CD4-positive, alpha-beta memory T cell (primary cell): ENCODE data around the gene BEX3. TPM values are rescaled to one million over a fixed set of nuclear protein-coding genes. Genes with fewer than 3 reads are reported as not detected.

Experiments
- CTCF ChIA-PET: fragments of 350-600 bp; sonication (Branson Sonifier 250); formaldehyde crosslinking; loops from one replicate; lab custom pipeline; 2021; ENCODE audit warnings: inconsistent platforms; ENCODE audit not compliant: partially characterized antibody; lab: Charles Lee
- POLR2A ChIA-PET: fragments of 350-600 bp; sonication (Branson Sonifier 250); formaldehyde crosslinking; loops from one replicate; lab custom pipeline; 2021; ENCODE audit not compliant: partially characterized antibody; lab: Charles Lee
- DNase-seq, 5 donors: peaks; one replicate each; pipeline versions ENCODE4 v3.0.0 to v3.0.0-alpha.2; 2020 to 2022; ENCODE audit warnings: mixed read lengths in 1 of 5
- H3K27ac ChIP-seq: one replicate; pipeline ENCODE4 v1.7.0; 2013; ENCODE audit warnings: low read depth, low read length
- H3K27me3 ChIP-seq: 2 replicates; pipeline ENCODE4 v1.7.0; 2013; ENCODE audit warnings: mild to moderate bottlenecking, low read length, moderate library complexity; ENCODE audit not compliant: insufficient read depth
- H3K36me3 ChIP-seq: 2 replicates; pipeline ENCODE4 v1.7.0; 2013; ENCODE audit warnings: mild to moderate bottlenecking, low read length, moderate library complexity; ENCODE audit not compliant: insufficient read depth
- H3K4me1 ChIP-seq: 2 replicates; pipeline ENCODE4 v1.7.0; 2013; ENCODE audit warnings: mild to moderate bottlenecking, low read length, moderate library complexity; ENCODE audit not compliant: insufficient read depth
- H3K4me3 ChIP-seq, 2 donors: one replicate each; pipeline ENCODE4 v1.7.0; 2013; ENCODE audit warnings: low read length in 2 of 2, mild to moderate bottlenecking in 1 of 2
- H3K9me3 ChIP-seq, 2 donors: one replicate each; pipeline ENCODE4 v1.7.0; 2013; ENCODE audit warnings: low read length in 2 of 2, control low read depth in 1 of 2; ENCODE audit not compliant: control insufficient read depth in 1 of 2
- H3K27ac Mint-ChIP-seq, 7 donors: one replicate each; pipeline ENCODE4 v1.8.0; 2020 to 2021; ENCODE audit warnings: mixed read lengths in 7 of 7, mild to moderate bottlenecking in 6 of 7, inconsistent platforms in 3 of 7, moderate library complexity in 3 of 7
- H3K27me3 Mint-ChIP-seq, 2 donors: one replicate each; pipeline ENCODE4 v1.8.0; 2020 to 2021; ENCODE audit warnings: mixed read lengths in 2 of 2
- H3K36me3 Mint-ChIP-seq, 2 donors: one replicate each; pipeline ENCODE4 v1.8.0; 2020 to 2021; ENCODE audit warnings: mixed read lengths in 2 of 2, inconsistent platforms in 1 of 2, mild to moderate bottlenecking in 1 of 2
- H3K4me1 Mint-ChIP-seq, 4 donors: one replicate each; pipeline ENCODE4 v1.8.0; 2020 to 2021; ENCODE audit warnings: mixed read lengths in 4 of 4, mild to moderate bottlenecking in 1 of 4
- H3K4me3 Mint-ChIP-seq, 8 donors: one replicate each; pipeline ENCODE4 v1.8.0; 2020 to 2021; ENCODE audit warnings: mixed read lengths in 8 of 8, mild to moderate bottlenecking in 7 of 8, moderate library complexity in 6 of 8, inconsistent platforms in 3 of 8
- H3K9me3 Mint-ChIP-seq, 8 donors: one replicate each; pipeline ENCODE4 v1.8.0; 2020 to 2021; ENCODE audit warnings: mixed read lengths in 8 of 8, mild to moderate bottlenecking in 5 of 8, inconsistent platforms in 3 of 8, moderate library complexity in 1 of 8
- intact Hi-C: fragments of 100-400 bp; cut with micrococcal nuclease; formaldehyde crosslinking; loops from one replicate; pipeline ENCODE4 v1.15.1; 2023
- polyA plus RNA-seq, 2 donors: library from polyadenylated mRNA; unstranded; fragments of 300-500 nt; fragmentation: Illumina TruSeq; gene quantifications; one replicate each; pipeline ENCODE4 v1.2.3, GENCODE V29; 2021
- total RNA-seq, 2 experiments: library from RNA; stranded (reverse); gene quantifications; one replicate each; pipeline ENCODE4 v1.2.3, GENCODE V29; 2021

Gene BEX3
- total RNA-seq (10 to 100 TPM; 50.6 to 52.7 TPM), polyA plus RNA-seq (10 to 100 TPM; 85.3 to 94.0 TPM)

DNA sequence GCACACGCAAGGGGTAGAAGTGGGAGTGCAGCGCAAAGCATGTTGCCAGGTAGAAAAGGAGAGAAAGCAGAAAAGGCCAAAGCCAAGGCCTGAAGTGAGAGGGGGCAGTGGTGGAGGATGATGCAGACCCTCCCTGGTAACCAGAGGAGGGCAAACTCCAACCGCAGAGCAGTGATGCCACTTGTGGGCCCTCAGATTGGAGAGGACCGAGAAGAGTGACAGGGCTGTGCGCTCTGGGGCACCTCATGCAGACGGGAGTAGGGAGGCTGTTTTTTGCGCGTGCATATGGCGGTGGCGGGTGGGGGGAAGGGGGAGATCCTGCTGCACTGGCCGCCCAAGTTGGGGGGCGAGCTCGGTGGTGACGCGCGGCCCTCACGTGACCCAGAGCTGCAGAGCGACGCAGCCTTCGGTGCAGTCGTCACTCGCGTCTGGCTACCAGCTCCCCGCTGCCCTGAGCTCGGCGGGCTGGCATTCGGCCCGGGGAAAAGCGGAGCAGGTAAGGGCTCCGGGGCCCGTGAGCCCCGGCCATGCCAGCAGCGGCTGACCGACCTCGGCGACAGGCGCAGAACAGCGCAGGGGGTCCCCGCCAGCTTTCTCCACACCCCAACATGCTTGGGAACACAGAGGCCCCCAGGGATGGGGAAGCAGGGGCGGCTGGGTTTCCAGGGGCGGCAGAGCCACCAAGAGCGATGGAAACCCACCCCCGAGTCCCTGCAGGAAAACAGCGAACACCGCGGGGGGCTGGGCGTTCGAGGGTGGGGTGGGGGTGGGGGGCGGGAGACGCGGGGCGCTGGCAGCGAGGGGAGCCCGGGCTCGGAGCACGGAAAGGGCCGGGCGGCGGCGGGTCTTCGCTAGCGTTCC, at the start of gene BEX3:
BEX3 (plus strand) TSS at position 421 of the 861 bp plus-strand sequence. CDS start 984 bp downstream, outside the sequence.
- Histone ChIP-seq H3K4me3 (peak within 1 kb of the TSS in 1 of 2 donors; percentile 38), H3K27ac (no peak within 1 kb of the TSS), H3K4me1 (no peaks in the 10 kb centered on the region), H3K27me3 (no peaks in the 10 kb centered on the region), H3K9me3 (no peaks in the 10 kb centered on the region), H3K36me3 (no peaks in the 10 kb centered on the region)
- Mint-ChIP-seq H3K4me3 (peak within 1 kb of the TSS; percentile 77 to 85 (median 82)), H3K36me3 (no peaks in the 10 kb centered on the region), H3K27me3 (no peaks in the 10 kb centered on the region), H3K27ac (peak within 1 kb of the TSS in 5 of 7 donors; percentile 38 to 64 (median 48)), H3K9me3 (no peaks in the 10 kb centered on the region), H3K4me1 (peaks cover 3 to 8% (median 5%) of the 10 kb centered on the region in 4 donors)
- ChIA-PET CTCF (interaction anchor here (2.3 kb wide), 1 partner anchor 87 kb away, joined by 7 read pairs; no protein-coding TSS in a partner anchor), POLR2A (interaction anchor here (0.9 kb wide), 2 partner anchors 84 to 88 kb away, joined by 4 read pairs; no protein-coding TSS in a partner anchor)
- peak; percentile 27 to 57 (median 33) for DNase-seq
- intact Hi-C loops, result no loop called here

- Mint-ChIP-seq H3K27ac (no peak within 1 kb of the TSS), H3K36me3 (no peaks in the 10 kb centered on the region), H3K4me3 (no peak within 1 kb of the TSS), H3K9me3 (no peaks in the 10 kb centered on the region), H3K4me1 (no peaks in the 10 kb centered on the region), H3K27me3 (peaks cover 5 to 13% of the 10 kb centered on the region in 2 donors)
- intact Hi-C loops, result no loop called here
- ChIA-PET POLR2A (no interaction called here), CTCF (no interaction called here)
- Histone ChIP-seq H3K36me3 (no peaks in the 10 kb centered on the region), H3K27me3 (no peaks in the 10 kb centered on the region), H3K27ac (no peak within 1 kb of the TSS), H3K9me3 (no peaks in the 10 kb centered on the region), H3K4me1 (no peaks in the 10 kb centered on the region), H3K4me3 (no peak within 1 kb of the TSS)
- DNase-seq, result no peak
Measured at GRCh38 chrX:103329991-103330390, 46.3 kb upstream of the BEX3 start, which contains the start of gene TCEAL7. TSS of gene TCEAL7 (plus strand) at chrX:103330239. CDS start at chrX:103331404, 1,165 bp downstream.

DNA sequence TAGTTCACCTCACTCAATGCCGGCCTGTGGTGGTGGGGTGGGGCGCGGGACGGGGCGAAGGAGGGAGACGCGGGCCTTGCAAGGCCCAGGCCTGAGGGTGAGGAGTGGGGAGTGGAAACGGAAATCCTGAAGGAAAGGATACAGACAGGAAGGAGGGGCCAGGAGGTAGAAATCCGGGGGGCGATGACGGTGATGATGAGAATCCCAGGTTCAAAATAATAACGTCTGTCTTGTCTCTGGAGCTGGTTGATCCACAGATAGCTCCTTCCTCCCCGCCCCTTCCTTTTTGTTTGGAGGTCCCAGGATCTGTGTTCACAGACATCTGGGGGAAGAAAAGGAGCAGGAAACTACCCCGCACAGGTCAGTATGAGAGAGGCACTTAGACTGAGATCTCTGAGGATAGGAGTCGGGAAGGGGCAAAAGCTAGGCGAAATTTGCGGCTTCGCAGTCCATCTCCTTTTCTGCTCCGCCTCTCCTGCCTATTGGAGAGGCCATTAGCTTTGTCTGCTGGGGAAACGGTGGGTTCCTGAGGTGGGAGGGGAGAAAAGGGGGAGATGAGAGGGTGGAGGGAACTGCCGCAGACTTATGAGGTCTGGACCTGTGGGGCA, 45.6 kb upstream of the BEX3 start:
- no peak overlapping the region for H3K4me3 Mint-ChIP-seq

DNA sequence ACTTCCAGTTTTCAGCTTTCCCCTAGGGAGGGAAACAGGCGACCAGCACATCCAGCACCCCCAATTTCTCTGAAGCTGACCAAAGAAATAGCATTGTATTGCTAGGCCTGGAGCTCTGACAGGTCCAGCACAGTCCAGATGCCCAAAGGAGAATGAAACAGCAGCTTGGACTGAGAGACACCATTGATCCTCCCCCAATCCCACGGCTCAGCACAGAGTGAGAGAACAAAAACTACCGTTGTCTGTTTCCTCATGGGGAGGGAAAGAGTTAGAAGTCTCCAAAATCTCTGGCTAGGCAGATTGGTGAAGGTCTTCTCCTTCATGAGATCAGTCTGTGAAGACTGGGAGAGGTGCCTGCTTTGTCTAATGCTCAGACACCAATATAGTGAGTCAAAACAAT, 37.7 kb upstream of the BEX3 start:
- ChIA-PET CTCF (interaction anchor here (1.0 to 8.5 kb wide), 2 partner anchors 124 to 151 kb away, joined by 3 to 93 read pairs; no protein-coding TSS in a partner anchor), POLR2A (no interaction called here)
- Mint-ChIP-seq H3K27me3 (no peaks in the 10 kb centered on the region), H3K4me1 (peaks cover 0 to 3% (median 1%) of the 10 kb centered on the region in 4 donors), H3K9me3 (no peaks in the 10 kb centered on the region), H3K36me3 (no peaks in the 10 kb centered on the region), H3K4me3 (no peak overlapping the region), H3K27ac (no peak overlapping the region)
- no peak for DNase-seq
- H3K27ac ChIP-seq, result no peak overlapping the region
- no peak overlapping the region for H3K4me3 ChIP-seq
- H3K9me3 ChIP-seq, result no peaks in the 10 kb centered on the region
- no peaks in the 10 kb centered on the region for H3K27me3 ChIP-seq
- intact Hi-C loops, result no loop called here
- H3K4me1 ChIP-seq, result peaks cover 5% of the 10 kb centered on the region
- no peaks in the 10 kb centered on the region for H3K36me3 ChIP-seq

More for the DNA sequence above, 45.6 kb upstream of the BEX3 start:
- Mint-ChIP-seq H3K9me3 (no peaks in the 10 kb centered on the region), H3K27me3 (peaks cover 5 to 13% of the 10 kb centered on the region in 2 donors), H3K36me3 (no peaks in the 10 kb centered on the region), H3K27ac (no peak overlapping the region), H3K4me1 (no peaks in the 10 kb centered on the region)
- no peaks in the 10 kb centered on the region for H3K4me1 ChIP-seq
- intact Hi-C loops, result no loop called here
- ChIA-PET POLR2A (no interaction called here), CTCF (no interaction called here)
- DNase-seq, result no peak
- no peak overlapping the region for H3K27ac ChIP-seq
- H3K36me3 ChIP-seq, result no peaks in the 10 kb centered on the region
- H3K27me3 ChIP-seq, result no peaks in the 10 kb centered on the region
- no peak overlapping the region for H3K4me3 ChIP-seq
- no peaks in the 10 kb centered on the region for H3K9me3 ChIP-seq

DNA sequence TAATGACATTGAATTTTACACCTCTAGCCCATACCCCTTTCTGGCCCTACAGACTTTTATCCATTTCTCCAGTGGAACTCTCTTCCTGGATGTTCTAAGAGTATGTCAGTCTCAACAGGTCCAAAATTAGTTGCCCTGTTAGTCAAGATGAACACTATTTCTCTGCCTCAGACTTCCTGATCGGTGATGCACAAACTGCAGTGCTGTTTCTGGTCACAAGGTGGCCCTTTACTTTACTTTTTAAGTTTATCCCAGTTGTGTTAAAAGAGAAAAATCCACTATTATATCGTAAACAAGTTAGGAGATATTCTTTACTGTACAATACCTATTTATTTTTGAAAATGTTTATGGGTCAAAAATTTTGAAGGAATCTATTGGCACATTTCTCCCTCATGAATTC, 33.2 kb upstream of the BEX3 start:
- no peak overlapping the region for H3K27ac Mint-ChIP-seq
- H3K4me3 Mint-ChIP-seq, result no peak overlapping the region
- ChIA-PET POLR2A (no interaction called here), CTCF (interaction anchor here (0.8 to 8.5 kb wide), 6 partner anchors 23 to 147 kb away, joined by 4 to 93 read pairs (median 4); no protein-coding TSS in a partner anchor)
- H3K9me3 ChIP-seq, result no peaks in the 10 kb centered on the region
- H3K4me1 ChIP-seq, result peaks cover 5% of the 10 kb centered on the region
- H3K9me3 Mint-ChIP-seq, result no peaks in the 10 kb centered on the region
- H3K27ac ChIP-seq, result no peak overlapping the region
- H3K4me1 Mint-ChIP-seq, result peaks cover 0 to 3% (median 1%) of the 10 kb centered on the region in 4 donors
- H3K4me3 ChIP-seq, result no peak overlapping the region
- intact Hi-C loops, result loop anchor here (1.0 to 10.0 kb wide), 4 partner anchors 117 to 146 kb away; partner anchors contain the start of gene BEX4
- H3K27me3 Mint-ChIP-seq, result peaks cover 0 to 1% of the 10 kb centered on the region in 2 donors
- peak; percentile 32 to 43 (median 36) for DNase-seq
- H3K27me3 ChIP-seq, result no peaks in the 10 kb centered on the region
- H3K36me3 Mint-ChIP-seq, result no peaks in the 10 kb centered on the region
- no peaks in the 10 kb centered on the region for H3K36me3 ChIP-seq

GRCh38 chrX:103344606-103345005, 31.7 kb upstream of the BEX3 start:
- no peak for DNase-seq
- Mint-ChIP-seq H3K27ac (no peak overlapping the region), H3K36me3 (no peaks in the 10 kb centered on the region), H3K9me3 (no peaks in the 10 kb centered on the region), H3K4me1 (peaks cover 0 to 3% (median 1%) of the 10 kb centered on the region in 4 donors), H3K4me3 (no peak overlapping the region), H3K27me3 (peaks cover 0 to 1% of the 10 kb centered on the region in 2 donors)
- ChIA-PET POLR2A (no interaction called here), CTCF (no interaction called here)
- intact Hi-C loops, result loop anchor here (10.0 kb wide), 1 partner anchor 130 kb away; the partner anchor contains the start of gene BEX4
- Histone ChIP-seq H3K27me3 (no peaks in the 10 kb centered on the region), H3K36me3 (no peaks in the 10 kb centered on the region), H3K9me3 (no peaks in the 10 kb centered on the region), H3K4me3 (no peak overlapping the region), H3K27ac (no peak overlapping the region), H3K4me1 (peaks cover 5% of the 10 kb centered on the region)
